ENCODE data around the gene METTL25.

METTL25 gene

GRCh38 chr12:82366197-82366596 is 7.9 kb downstream of the METTL25 start:
- 83% methylated on average over 1 of the region's 1 CpG for WGBS
- H3K27ac ChIP-seq (ENCODE audit: low read length, poor library complexity, severe bottlenecking): no peak overlapping the region
- H3K14ac ChIP-seq (ENCODE audit: low read length in 2 of 2): no peak overlapping the region
- no peaks in the 10 kb centered on the region for H3K9me3 ChIP-seq (ENCODE audit: control insufficient read depth, low read length)
- H2BK120ac ChIP-seq (ENCODE audit: low read depth, low read length): no peak overlapping the region
- no peak overlapping the region for H2AFZ ChIP-seq (ENCODE audit: low read depth, low read length)
- H3K4ac ChIP-seq (ENCODE audit: low read depth in 1 of 2, low read length in 2 of 2): no peak overlapping the region
- no peak overlapping the region for H2BK15ac ChIP-seq (ENCODE audit: low read depth, poor library complexity, severe bottlenecking)
- DNase-seq: no peak
- H3K18ac ChIP-seq (ENCODE audit: low read depth in 1 of 2, low read length in 2 of 2): no peak overlapping the region
- no peaks in the 10 kb centered on the region for H3K27me3 ChIP-seq (ENCODE audit: control insufficient read depth in 1 of 2, insufficient read depth in 1 of 2, low read length in 2 of 2)
- no peak overlapping the region for H3K4me2 ChIP-seq (ENCODE audit: low read length, poor library complexity, severe bottlenecking)
- peak overlapping the region; percentile 53 for H3K9ac ChIP-seq (ENCODE audit: low read length)
- no peak overlapping the region for H2AK5ac ChIP-seq (ENCODE audit: low read length, severe bottlenecking)
- H3K23ac ChIP-seq (ENCODE audit: low read length in 2 of 2): no peak overlapping the region
- no peak overlapping the region for H4K91ac ChIP-seq (ENCODE audit: low read length)
- no peak overlapping the region for H2BK5ac ChIP-seq (ENCODE audit: low read depth, low read length, poor library complexity, severe bottlenecking)
- H3K79me1 ChIP-seq (replicated peaks; ENCODE audit: low read length, poor library complexity, severe bottlenecking): peaks cover 35% of the 10 kb centered on the region
- H2BK12ac ChIP-seq (ENCODE audit: low read length in 2 of 2): no peak overlapping the region
- no peaks in the 10 kb centered on the region for H3K4me1 ChIP-seq (ENCODE audit: control insufficient read depth, insufficient read depth, low read depth, low read length)
- H4K8ac ChIP-seq (ENCODE audit: low read length): no peak overlapping the region
- H3K4me3 ChIP-seq (ENCODE audit: insufficient read depth in 1 of 2, low read depth in 1 of 2, low read length in 2 of 2): peak overlapping the region in 1 of 2 experiments; percentile 41
- peaks cover 0 to 5% of the 10 kb centered on the region in 2 experiments for H3K36me3 ChIP-seq (ENCODE audit: control insufficient read depth in 1 of 2, insufficient read depth in 2 of 2, low read depth in 1 of 2, low read length in 2 of 2)

- Histone ChIP-seq H4K8ac (ENCODE audit: low read length) (no peak overlapping the region), H3K36me3 (ENCODE audit: control insufficient read depth in 1 of 2, insufficient read depth in 2 of 2, low read depth in 1 of 2, low read length in 2 of 2) (peaks cover 0 to 7% of the 10 kb centered on the region in 2 experiments), H3K14ac (ENCODE audit: low read length in 2 of 2) (no peak overlapping the region), H3K27me3 (ENCODE audit: control insufficient read depth in 1 of 2, insufficient read depth in 1 of 2, low read length in 2 of 2) (no peaks in the 10 kb centered on the region), H3K4me3 (ENCODE audit: insufficient read depth in 1 of 2, low read depth in 1 of 2, low read length in 2 of 2) (no peak overlapping the region), H2AK5ac (ENCODE audit: low read length, severe bottlenecking) (no peak overlapping the region), H3K79me1 (replicated peaks; ENCODE audit: low read length, poor library complexity, severe bottlenecking) (peaks cover 8% of the 10 kb centered on the region), H2BK5ac (ENCODE audit: low read depth, low read length, poor library complexity, severe bottlenecking) (no peak overlapping the region), H3K23ac (ENCODE audit: low read length in 2 of 2) (no peak overlapping the region), H3K4ac (ENCODE audit: low read depth in 1 of 2, low read length in 2 of 2) (no peak overlapping the region), H3K9ac (ENCODE audit: low read length) (no peak overlapping the region), H4K91ac (ENCODE audit: low read length) (no peak overlapping the region), H2BK12ac (ENCODE audit: low read length in 2 of 2) (no peak overlapping the region), H2AFZ (ENCODE audit: low read depth, low read length) (no peak overlapping the region), H3K27ac (ENCODE audit: low read length, poor library complexity, severe bottlenecking) (no peak overlapping the region), H3K4me2 (ENCODE audit: low read length, poor library complexity, severe bottlenecking) (no peak overlapping the region), H3K9me3 (ENCODE audit: control insufficient read depth, low read length) (peaks cover 3% of the 10 kb centered on the region), H3K18ac (ENCODE audit: low read depth in 1 of 2, low read length in 2 of 2) (no peak overlapping the region), H2BK120ac (ENCODE audit: low read depth, low read length) (no peak overlapping the region), H3K4me1 (ENCODE audit: control insufficient read depth, insufficient read depth, low read depth, low read length) (no peaks in the 10 kb centered on the region), H2BK15ac (ENCODE audit: low read depth, poor library complexity, severe bottlenecking) (no peak overlapping the region)
- WGBS: 91% methylated on average over 1 of the region's 2 CpGs
- DNase-seq: no peak
These were observed 16.9 kb downstream of the METTL25 start for GRCh38 chr12:82375201-82375600.

GRCh38 chr12:82378997-82379396 is 20.7 kb downstream of the METTL25 start:
- Histone ChIP-seq H3K4me1 (ENCODE audit: control insufficient read depth, insufficient read depth, low read depth, low read length) (no peaks in the 10 kb centered on the region), H2AK5ac (ENCODE audit: low read length, severe bottlenecking) (no peak overlapping the region), H3K4ac (ENCODE audit: low read depth in 1 of 2, low read length in 2 of 2) (no peak overlapping the region), H4K91ac (ENCODE audit: low read length) (no peak overlapping the region), H3K4me3 (ENCODE audit: insufficient read depth in 1 of 2, low read depth in 1 of 2, low read length in 2 of 2) (no peak overlapping the region), H2BK120ac (ENCODE audit: low read depth, low read length) (no peak overlapping the region), H3K9ac (ENCODE audit: low read length) (no peak overlapping the region), H3K27ac (ENCODE audit: low read length, poor library complexity, severe bottlenecking) (no peak overlapping the region), H3K27me3 (ENCODE audit: control insufficient read depth in 1 of 2, insufficient read depth in 1 of 2, low read length in 2 of 2) (no peaks in the 10 kb centered on the region), H3K4me2 (ENCODE audit: low read length, poor library complexity, severe bottlenecking) (no peak overlapping the region), H3K14ac (ENCODE audit: low read length in 2 of 2) (no peak overlapping the region), H2BK12ac (ENCODE audit: low read length in 2 of 2) (no peak overlapping the region), H3K18ac (ENCODE audit: low read depth in 1 of 2, low read length in 2 of 2) (no peak overlapping the region), H2BK15ac (ENCODE audit: low read depth, poor library complexity, severe bottlenecking) (no peak overlapping the region), H2AFZ (ENCODE audit: low read depth, low read length) (no peak overlapping the region), H2BK5ac (ENCODE audit: low read depth, low read length, poor library complexity, severe bottlenecking) (no peak overlapping the region), H3K9me3 (ENCODE audit: control insufficient read depth, low read length) (peaks cover 3% of the 10 kb centered on the region), H4K8ac (ENCODE audit: low read length) (no peak overlapping the region), H3K79me1 (replicated peaks; ENCODE audit: low read length, poor library complexity, severe bottlenecking) (peaks cover 5% of the 10 kb centered on the region), H3K23ac (ENCODE audit: low read length in 2 of 2) (no peak overlapping the region), H3K36me3 (ENCODE audit: control insufficient read depth in 1 of 2, insufficient read depth in 2 of 2, low read depth in 1 of 2, low read length in 2 of 2) (peaks cover 0 to 2% of the 10 kb centered on the region in 2 experiments)
- DNase-seq: no peak

GRCh38 chr12:82383930-82384552 is 25.7 kb downstream of the METTL25 start:
- H3K4me2 ChIP-seq (ENCODE audit: low read length, poor library complexity, severe bottlenecking): no peak overlapping the region
- no peak overlapping the region for H3K4me3 ChIP-seq (ENCODE audit: insufficient read depth in 1 of 2, low read depth in 1 of 2, low read length in 2 of 2)
- no peaks in the 10 kb centered on the region for H3K4me1 ChIP-seq (ENCODE audit: control insufficient read depth, insufficient read depth, low read depth, low read length)
- H3K79me1 ChIP-seq (replicated peaks; ENCODE audit: low read length, poor library complexity, severe bottlenecking): peaks cover 8% of the 10 kb centered on the region
- no CpG with 5 or more reads among the region's 2 CpGs for WGBS
- peak; percentile 8 for DNase-seq
- H3K4ac ChIP-seq (ENCODE audit: low read depth in 1 of 2, low read length in 2 of 2): no peak overlapping the region
- no peak overlapping the region for H2AK5ac ChIP-seq (ENCODE audit: low read length, severe bottlenecking)
- H4K8ac ChIP-seq (ENCODE audit: low read length): no peak overlapping the region
- no peak overlapping the region for H3K23ac ChIP-seq (ENCODE audit: low read length in 2 of 2)
- H4K91ac ChIP-seq (ENCODE audit: low read length): no peak overlapping the region
- H2AFZ ChIP-seq (ENCODE audit: low read depth, low read length): no peak overlapping the region
- H2BK15ac ChIP-seq (ENCODE audit: low read depth, poor library complexity, severe bottlenecking): no peak overlapping the region
- no peaks in the 10 kb centered on the region for H3K9me3 ChIP-seq (ENCODE audit: control insufficient read depth, low read length)
- no peaks in the 10 kb centered on the region for H3K27me3 ChIP-seq (ENCODE audit: control insufficient read depth in 1 of 2, insufficient read depth in 1 of 2, low read length in 2 of 2)
- no peak overlapping the region for H3K9ac ChIP-seq (ENCODE audit: low read length)
- H2BK12ac ChIP-seq (ENCODE audit: low read length in 2 of 2): no peak overlapping the region
- peaks cover 0 to 8% of the 10 kb centered on the region in 2 experiments for H3K36me3 ChIP-seq (ENCODE audit: control insufficient read depth in 1 of 2, insufficient read depth in 2 of 2, low read depth in 1 of 2, low read length in 2 of 2)
- H2BK5ac ChIP-seq (ENCODE audit: low read depth, low read length, poor library complexity, severe bottlenecking): no peak overlapping the region
- H3K18ac ChIP-seq (ENCODE audit: low read depth in 1 of 2, low read length in 2 of 2): no peak overlapping the region
- H3K27ac ChIP-seq (ENCODE audit: low read length, poor library complexity, severe bottlenecking): no peak overlapping the region
- H3K14ac ChIP-seq (ENCODE audit: low read length in 2 of 2): no peak overlapping the region
- no peak overlapping the region for H2BK120ac ChIP-seq (ENCODE audit: low read depth, low read length)
